ENCODE measurements around the gene TSHZ1.

Gene TSHZ1

DNA sequence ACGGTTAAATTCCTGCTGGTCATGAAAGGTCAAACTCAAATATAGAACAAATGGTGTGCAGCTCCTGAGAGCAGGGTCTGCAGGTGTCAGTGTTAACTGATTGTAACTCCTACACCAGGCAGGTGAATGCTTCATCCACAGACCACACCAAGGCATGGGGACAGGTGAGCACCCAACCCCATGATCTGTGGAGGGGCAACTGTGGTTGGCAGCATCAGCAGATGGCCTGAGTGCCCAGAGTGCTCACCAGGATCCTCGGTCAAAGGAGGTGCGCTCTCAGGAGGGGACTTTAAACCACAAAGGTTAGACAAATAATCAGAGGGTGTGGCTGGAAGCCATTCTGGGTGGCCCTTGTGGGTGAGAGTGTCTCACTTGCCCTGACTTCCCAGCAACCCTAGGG, 46.1 kb upstream of the TSHZ1 start:
- Histone ChIP-seq H3F3A (ENCODE audit: low read depth) (no peaks in the 10 kb centered on the region), H3K79me2 (ENCODE audit: insufficient read depth, low read length) (no peaks in the 10 kb centered on the region), H3K27me3 (ENCODE audit: insufficient read depth, low read length, poor library complexity, severe bottlenecking) (no peaks in the 10 kb centered on the region), H3K9ac (ENCODE audit: low read depth, low read length, poor library complexity, severe bottlenecking) (no peak overlapping the region), H4K20me1 (ENCODE audit: insufficient read depth, low read length, poor library complexity, severe bottlenecking) (no peaks in the 10 kb centered on the region), H3K36me3 (ENCODE audit: insufficient read depth, low read length) (no peaks in the 10 kb centered on the region), H3K9me3 (ENCODE audit: insufficient read depth, low read depth, low read length) (no peaks in the 10 kb centered on the region), H3K4me1 (ENCODE audit: insufficient read depth, low read length, poor library complexity, severe bottlenecking) (peaks cover 14% of the 10 kb centered on the region), H3K4me3 (ENCODE audit: low read length, poor library complexity, severe bottlenecking) (no peak overlapping the region), H3K4me2 (ENCODE audit: low read depth, low read length, poor library complexity, severe bottlenecking) (no peak overlapping the region), H3K9me2 (replicated peaks; ENCODE audit: low read depth, low read length) (no peaks in the 10 kb centered on the region), H2AFZ (ENCODE audit: low read length) (no peak overlapping the region)
- no peak for TF ChIP-seq EZH2phosphoT487 (IDR thresholded peaks at IDR 0.05; ENCODE audit: borderline replicate concordance)
- TF ChIP-seq, protein P1, sequence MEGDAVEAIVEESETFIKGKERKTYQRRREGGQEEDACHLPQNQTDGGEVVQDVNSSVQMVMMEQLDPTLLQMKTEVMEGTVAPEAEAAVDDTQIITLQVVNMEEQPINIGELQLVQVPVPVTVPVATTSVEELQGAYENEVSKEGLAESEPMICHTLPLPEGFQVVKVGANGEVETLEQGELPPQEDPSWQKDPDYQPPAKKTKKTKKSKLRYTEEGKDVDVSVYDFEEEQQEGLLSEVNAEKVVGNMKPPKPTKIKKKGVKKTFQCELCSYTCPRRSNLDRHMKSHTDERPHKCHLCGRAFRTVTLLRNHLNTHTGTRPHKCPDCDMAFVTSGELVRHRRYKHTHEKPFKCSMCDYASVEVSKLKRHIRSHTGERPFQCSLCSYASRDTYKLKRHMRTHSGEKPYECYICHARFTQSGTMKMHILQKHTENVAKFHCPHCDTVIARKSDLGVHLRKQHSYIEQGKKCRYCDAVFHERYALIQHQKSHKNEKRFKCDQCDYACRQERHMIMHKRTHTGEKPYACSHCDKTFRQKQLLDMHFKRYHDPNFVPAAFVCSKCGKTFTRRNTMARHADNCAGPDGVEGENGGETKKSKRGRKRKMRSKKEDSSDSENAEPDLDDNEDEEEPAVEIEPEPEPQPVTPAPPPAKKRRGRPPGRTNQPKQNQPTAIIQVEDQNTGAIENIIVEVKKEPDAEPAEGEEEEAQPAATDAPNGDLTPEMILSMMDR (conservative IDR thresholded peaks at IDR 0.05; ENCODE audit: low read length), result no peak

DNA sequence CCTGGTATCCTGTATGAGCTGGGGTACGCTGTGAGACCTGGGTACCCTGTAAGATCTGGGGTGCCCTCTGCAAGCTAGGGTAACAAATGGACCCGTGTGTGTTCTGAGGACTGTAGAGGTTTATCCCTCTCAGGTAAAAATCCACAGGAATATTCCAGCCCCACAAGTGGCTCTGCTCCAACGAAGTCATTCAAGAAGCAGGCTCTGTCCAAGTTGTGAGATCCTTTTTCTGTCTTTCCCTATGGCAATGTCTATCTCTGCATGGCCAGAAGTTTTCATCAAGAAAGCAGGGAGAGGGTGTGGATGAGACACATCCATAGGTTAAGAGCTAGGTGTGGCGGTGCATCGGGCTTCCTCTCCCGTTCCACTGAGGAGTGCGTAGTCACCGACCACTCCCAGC, 44.7 kb upstream of the TSHZ1 start:
- H3F3A ChIP-seq (ENCODE audit: low read depth), result no peaks in the 10 kb centered on the region
- TF ChIP-seq EZH2phosphoT487 (IDR thresholded peaks at IDR 0.05; ENCODE audit: borderline replicate concordance), result no peak
- TF ChIP-seq, protein P1 (conservative IDR thresholded peaks at IDR 0.05; ENCODE audit: low read length), result no peak
- no peaks in the 10 kb centered on the region for H4K20me1 ChIP-seq (ENCODE audit: insufficient read depth, low read length, poor library complexity, severe bottlenecking)
- no peaks in the 10 kb centered on the region for H3K9me2 ChIP-seq (replicated peaks; ENCODE audit: low read depth, low read length)
- H3K4me2 ChIP-seq (ENCODE audit: low read depth, low read length, poor library complexity, severe bottlenecking), result no peak overlapping the region
- H3K27me3 ChIP-seq (ENCODE audit: insufficient read depth, low read length, poor library complexity, severe bottlenecking), result no peaks in the 10 kb centered on the region
- no peaks in the 10 kb centered on the region for H3K36me3 ChIP-seq (ENCODE audit: insufficient read depth, low read length)
- no peaks in the 10 kb centered on the region for H3K79me2 ChIP-seq (ENCODE audit: insufficient read depth, low read length)
- H3K9ac ChIP-seq (ENCODE audit: low read depth, low read length, poor library complexity, severe bottlenecking), result no peak overlapping the region
- H3K9me3 ChIP-seq (ENCODE audit: insufficient read depth, low read depth, low read length), result no peaks in the 10 kb centered on the region
- H3K4me3 ChIP-seq (ENCODE audit: low read length, poor library complexity, severe bottlenecking), result no peak overlapping the region
- H3K4me1 ChIP-seq (ENCODE audit: insufficient read depth, low read length, poor library complexity, severe bottlenecking), result peaks cover 9% of the 10 kb centered on the region
- no peak overlapping the region for H2AFZ ChIP-seq (ENCODE audit: low read length)

DNA sequence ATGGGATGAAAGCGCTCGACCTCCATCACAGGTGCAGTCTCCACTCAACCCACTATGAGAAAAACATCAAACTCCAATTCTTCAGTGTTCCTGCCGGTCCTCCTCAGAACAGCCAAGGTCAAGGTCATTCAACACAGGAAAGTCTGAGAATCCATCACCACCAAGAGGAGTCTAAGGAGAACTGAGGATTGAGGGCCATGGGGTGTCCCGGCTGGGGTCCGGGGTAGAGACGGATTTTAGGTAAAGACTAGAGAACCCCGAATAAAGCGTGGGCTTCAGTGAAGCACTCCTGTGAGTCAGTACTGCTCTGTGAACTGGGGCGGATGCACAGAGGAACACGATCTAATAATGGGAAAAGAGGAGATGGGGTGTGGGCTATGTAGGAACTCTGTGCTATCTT, 43.5 kb upstream of the TSHZ1 start:
- Histone ChIP-seq H3K9ac (ENCODE audit: low read depth, low read length, poor library complexity, severe bottlenecking) (no peak overlapping the region), H4K20me1 (ENCODE audit: insufficient read depth, low read length, poor library complexity, severe bottlenecking) (no peaks in the 10 kb centered on the region), H3K79me2 (ENCODE audit: insufficient read depth, low read length) (no peaks in the 10 kb centered on the region), H2AFZ (ENCODE audit: low read length) (no peak overlapping the region), H3K36me3 (ENCODE audit: insufficient read depth, low read length) (no peaks in the 10 kb centered on the region), H3K9me2 (replicated peaks; ENCODE audit: low read depth, low read length) (no peaks in the 10 kb centered on the region), H3K4me2 (ENCODE audit: low read depth, low read length, poor library complexity, severe bottlenecking) (no peak overlapping the region), H3K9me3 (ENCODE audit: insufficient read depth, low read depth, low read length) (no peaks in the 10 kb centered on the region), H3K27me3 (ENCODE audit: insufficient read depth, low read length, poor library complexity, severe bottlenecking) (no peaks in the 10 kb centered on the region), H3F3A (ENCODE audit: low read depth) (no peaks in the 10 kb centered on the region), H3K4me3 (ENCODE audit: low read length, poor library complexity, severe bottlenecking) (no peak overlapping the region), H3K4me1 (ENCODE audit: insufficient read depth, low read length, poor library complexity, severe bottlenecking) (peaks cover under 1% of the 10 kb centered on the region)
- TF ChIP-seq EZH2phosphoT487 (IDR thresholded peaks at IDR 0.05; ENCODE audit: borderline replicate concordance), result no peak
- TF ChIP-seq, protein P1 (conservative IDR thresholded peaks at IDR 0.05; ENCODE audit: low read length), result no peak
